Loucy (cell line): ENCODE measurements around the gene FBXO9.

ENCODE experiments used
- H2AFZ ChIP-seq: fragments of 200-600 bp; sonication (generic); 2 replicates; pipeline ENCODE4 v1.6.0; 2016; ENCODE audit warnings: antibody characterized with exemption, mild to moderate bottlenecking, low read length, moderate library complexity
- H3F3A ChIP-seq: fragments of 200-600 bp; 2 replicates; pipeline ENCODE4 v1.6.0; 2016; ENCODE audit warnings: antibody characterized with exemption, low read depth, mild to moderate bottlenecking
- H3K27me3 ChIP-seq: fragments of 200-600 bp; sonication (generic); 2 replicates; pipeline ENCODE4 v1.6.1; 2014; ENCODE audit warnings: low read length, mild to moderate bottlenecking; ENCODE audit not compliant: insufficient read depth, poor library complexity, severe bottlenecking
- H3K36me3 ChIP-seq: fragments of 200-600 bp; sonication (generic); 2 replicates; pipeline ENCODE4 v1.6.1; 2016; ENCODE audit warnings: low read length; ENCODE audit not compliant: insufficient read depth
- H3K4me1 ChIP-seq: fragments of 200-600 bp; sonication (generic); 2 replicates; pipeline ENCODE4 v1.5.1; 2014; ENCODE audit warnings: low read length, mild to moderate bottlenecking; ENCODE audit not compliant: insufficient read depth, poor library complexity, severe bottlenecking
- H3K4me2 ChIP-seq: fragments of 200-600 bp; sonication (generic); 2 replicates; pipeline ENCODE4 v1.6.0; 2014; ENCODE audit warnings: antibody characterized with exemption, low read length, low read depth, mild to moderate bottlenecking; ENCODE audit not compliant: poor library complexity, severe bottlenecking
- H3K4me3 ChIP-seq: fragments of 200-600 bp; sonication (generic); 2 replicates; pipeline ENCODE4 v1.5.1; 2014; ENCODE audit warnings: low read length, mild to moderate bottlenecking, mixed read lengths; ENCODE audit not compliant: poor library complexity, severe bottlenecking
- H3K79me2 ChIP-seq: fragments of 200-600 bp; sonication (generic); 2 replicates; pipeline ENCODE4 v1.6.1; 2014; ENCODE audit warnings: low read length; ENCODE audit not compliant: insufficient read depth
- H3K9ac ChIP-seq: fragments of 200-600 bp; sonication (generic); 2 replicates; pipeline ENCODE4 v1.6.0; 2014; ENCODE audit warnings: mild to moderate bottlenecking, low read depth, low read length, moderate library complexity; ENCODE audit not compliant: poor library complexity, severe bottlenecking
- H3K9me2 ChIP-seq: fragments of 200-600 bp; sonication (generic); replicated peaks from 2 replicates; pipeline ENCODE4 v1.6.1; 2016; ENCODE audit warnings: low read depth, low read length, mixed read lengths
- H3K9me3 ChIP-seq: fragments of 200-600 bp; sonication (generic); 2 replicates; pipeline ENCODE4 v1.6.1; 2014; ENCODE audit warnings: mild to moderate bottlenecking, antibody characterized with exemption, low read length, low read depth; ENCODE audit not compliant: insufficient read depth
- H4K20me1 ChIP-seq: fragments of 200-600 bp; sonication (generic); 2 replicates; pipeline ENCODE4 v1.6.0; 2014; ENCODE audit warnings: antibody characterized with exemption, low read length, mild to moderate bottlenecking; ENCODE audit not compliant: insufficient read depth, poor library complexity, severe bottlenecking
- EZH2phosphoT487 ChIP-seq: fragments of 200-600 bp; IDR thresholded peaks from 2 replicates; pipeline ENCODE4 v1.6.1; 2018; ENCODE audit warnings: antibody characterized with exemption, mild to moderate bottlenecking, moderate library complexity, borderline replicate concordance
- TF ChIP-seq, protein P1 (sequence below): fragments of 200-600 bp; sonication (generic); conservative IDR thresholded peaks from 2 replicates; pipeline ENCODE4 v1.5.1; 2014; ENCODE audit warnings: mild to moderate bottlenecking, antibody characterized with exemption, low read length

The FBXO9 gene

DNA sequence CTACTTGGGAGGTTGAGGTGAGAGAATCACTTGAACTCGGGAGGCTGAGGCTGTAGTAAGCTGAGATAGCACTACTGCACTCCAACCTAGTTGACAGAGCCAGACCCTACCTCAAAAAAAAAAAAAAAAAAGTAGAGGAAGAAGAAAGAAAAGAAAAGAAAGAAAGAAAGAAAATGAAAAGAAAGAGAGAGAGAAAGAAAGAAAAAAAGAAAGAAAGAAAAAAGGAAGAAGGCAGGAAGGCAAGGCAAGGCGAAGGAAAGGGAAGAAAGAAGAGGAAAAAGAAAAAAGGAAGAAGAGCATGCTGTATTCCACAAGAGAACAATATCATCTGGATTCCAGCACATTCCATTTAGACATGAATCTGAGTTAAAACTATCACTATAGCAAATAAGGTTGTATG lies 79.6 kb downstream of the FBXO9 start:
- no peaks in the 10 kb centered on the region for H3K4me1 ChIP-seq
- H3K79me2 ChIP-seq: no peaks in the 10 kb centered on the region
- no peaks in the 10 kb centered on the region for H3K9me2 ChIP-seq
- H3K36me3 ChIP-seq: no peaks in the 10 kb centered on the region
- no peak overlapping the region for H3K4me3 ChIP-seq
- H3F3A ChIP-seq: no peaks in the 10 kb centered on the region
- H3K4me2 ChIP-seq: no peak overlapping the region
- no peak overlapping the region for H3K9ac ChIP-seq
- TF ChIP-seq, protein P1, sequence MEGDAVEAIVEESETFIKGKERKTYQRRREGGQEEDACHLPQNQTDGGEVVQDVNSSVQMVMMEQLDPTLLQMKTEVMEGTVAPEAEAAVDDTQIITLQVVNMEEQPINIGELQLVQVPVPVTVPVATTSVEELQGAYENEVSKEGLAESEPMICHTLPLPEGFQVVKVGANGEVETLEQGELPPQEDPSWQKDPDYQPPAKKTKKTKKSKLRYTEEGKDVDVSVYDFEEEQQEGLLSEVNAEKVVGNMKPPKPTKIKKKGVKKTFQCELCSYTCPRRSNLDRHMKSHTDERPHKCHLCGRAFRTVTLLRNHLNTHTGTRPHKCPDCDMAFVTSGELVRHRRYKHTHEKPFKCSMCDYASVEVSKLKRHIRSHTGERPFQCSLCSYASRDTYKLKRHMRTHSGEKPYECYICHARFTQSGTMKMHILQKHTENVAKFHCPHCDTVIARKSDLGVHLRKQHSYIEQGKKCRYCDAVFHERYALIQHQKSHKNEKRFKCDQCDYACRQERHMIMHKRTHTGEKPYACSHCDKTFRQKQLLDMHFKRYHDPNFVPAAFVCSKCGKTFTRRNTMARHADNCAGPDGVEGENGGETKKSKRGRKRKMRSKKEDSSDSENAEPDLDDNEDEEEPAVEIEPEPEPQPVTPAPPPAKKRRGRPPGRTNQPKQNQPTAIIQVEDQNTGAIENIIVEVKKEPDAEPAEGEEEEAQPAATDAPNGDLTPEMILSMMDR: no peak
- TF ChIP-seq EZH2phosphoT487: no peak
- no peaks in the 10 kb centered on the region for H3K9me3 ChIP-seq
- no peak overlapping the region for H2AFZ ChIP-seq
- no peaks in the 10 kb centered on the region for H4K20me1 ChIP-seq
- no peaks in the 10 kb centered on the region for H3K27me3 ChIP-seq

DNA sequence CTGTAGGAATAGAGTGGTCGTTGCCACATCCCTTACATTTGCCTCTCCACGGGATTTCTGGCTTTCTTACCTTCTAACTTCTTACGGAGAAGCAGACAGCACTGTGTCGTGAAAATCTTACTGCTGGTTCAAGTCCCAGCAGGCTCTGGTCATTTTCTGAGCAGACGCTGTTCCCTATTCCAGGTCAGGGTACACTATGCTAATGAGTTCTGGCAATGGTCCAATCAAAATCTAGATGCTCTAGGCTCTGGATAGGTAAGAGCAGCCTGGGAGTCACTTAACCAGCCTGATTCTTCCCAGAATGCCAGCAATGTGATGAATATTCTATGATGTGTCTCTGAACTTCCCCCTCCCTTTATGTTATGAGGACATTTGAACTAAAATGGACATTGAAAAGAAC lies 83.5 kb downstream of the FBXO9 start, which contains the start of gene GCM1:
Gene GCM1, minus strand, starts transcription at position 158 of the 400 bp plus-strand sequence. CDS start 3,209 bp downstream, outside the sequence.
- no peaks in the 10 kb centered on the region for H3K9me3 ChIP-seq
- no peaks in the 10 kb centered on the region for H3K4me1 ChIP-seq
- H3K9me2 ChIP-seq: no peaks in the 10 kb centered on the region
- H3K27me3 ChIP-seq: no peaks in the 10 kb centered on the region
- no peaks in the 10 kb centered on the region for H3K79me2 ChIP-seq
- H3F3A ChIP-seq: no peaks in the 10 kb centered on the region
- no peak within 1 kb of the TSS for H3K4me2 ChIP-seq
- H4K20me1 ChIP-seq: no peaks in the 10 kb centered on the region
- no peaks in the 10 kb centered on the region for H3K36me3 ChIP-seq
- TF ChIP-seq, protein P1: no peak
- no peak for TF ChIP-seq EZH2phosphoT487
- no peak within 1 kb of the TSS for H3K4me3 ChIP-seq
- H3K9ac ChIP-seq: no peak within 1 kb of the TSS
- H2AFZ ChIP-seq: no peak within 1 kb of the TSS
